Left forelimb (tissue), 1 donor: ENCODE measurements around the gene CCSER1.
"Not testable (repeated sequence)": the region's sequence is repeated elsewhere in the genome, so short reads cannot be mapped to it uniquely, and the experiment has no call there.

Source experiments
- DNase-seq: peaks from one replicate; pipeline ENCODE4 v3.0.0-alpha.2; 2018; ENCODE audit warnings: low spot score

The CCSER1 gene

DNA sequence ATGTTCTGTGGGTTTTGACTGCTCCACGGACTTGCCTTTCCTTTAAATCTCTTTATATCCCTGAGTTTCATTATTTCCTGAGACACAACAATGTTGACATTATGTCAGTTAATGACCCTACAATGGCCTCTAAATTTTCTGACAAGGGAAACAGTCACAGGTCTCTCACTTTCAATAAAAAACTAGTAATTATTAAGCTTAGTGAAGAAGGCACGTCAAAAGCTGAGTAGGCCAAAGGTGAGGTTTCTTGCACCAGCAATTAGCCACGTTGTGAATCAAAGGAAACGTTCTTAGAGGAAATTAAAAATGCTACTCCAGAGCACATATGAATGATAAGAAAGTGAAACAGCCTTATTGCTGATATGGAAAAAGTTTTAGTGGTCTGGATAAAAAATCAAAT lies 1246.4 kb downstream of the CCSER1 start:
- DNase-seq = no peak

DNA sequence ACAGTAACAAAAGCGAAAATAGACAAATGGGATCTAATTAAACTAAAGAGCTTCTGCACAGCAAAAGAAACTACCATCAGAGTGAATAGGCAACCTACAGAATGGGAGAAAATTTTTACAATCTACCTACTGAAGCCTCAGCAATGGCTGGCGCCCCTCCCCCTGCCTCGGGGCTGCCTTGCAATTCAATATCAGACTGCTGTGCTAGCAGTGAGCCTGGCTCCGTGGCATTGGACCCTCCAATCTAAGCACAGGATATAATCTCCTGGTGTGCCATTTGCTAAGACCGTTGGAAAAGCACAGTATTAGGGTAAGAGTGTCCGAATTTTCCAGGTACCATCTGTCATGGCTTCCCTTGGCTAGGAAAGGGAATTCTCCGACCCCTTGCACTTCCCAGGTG lies 1278.2 kb downstream of the CCSER1 start:
- DNase-seq = not testable (repeated sequence)

GRCh38 chr4:91422011-91422410 lies 1294.8 kb downstream of the CCSER1 start:
- no peak for DNase-seq

GRCh38 chr4:91426725-91427124 lies 1299.5 kb downstream of the CCSER1 start:
- DNase-seq = no peak

GRCh38 chr4:91427171-91427570 lies 1300.0 kb downstream of the CCSER1 start:
- DNase-seq = no peak

GRCh38 chr4:91434631-91435030 lies 1307.4 kb downstream of the CCSER1 start:
- DNase-seq = no peak

GRCh38 chr4:91436556-91436955 lies 1309.4 kb downstream of the CCSER1 start:
- no peak for DNase-seq

- DNase-seq = no peak
Measured at GRCh38 chr4:91447168-91447567, 1320.0 kb downstream of the CCSER1 start.

GRCh38 chr4:91448668-91449330 lies 1321.6 kb downstream of the CCSER1 start:
- no peak for DNase-seq

DNA sequence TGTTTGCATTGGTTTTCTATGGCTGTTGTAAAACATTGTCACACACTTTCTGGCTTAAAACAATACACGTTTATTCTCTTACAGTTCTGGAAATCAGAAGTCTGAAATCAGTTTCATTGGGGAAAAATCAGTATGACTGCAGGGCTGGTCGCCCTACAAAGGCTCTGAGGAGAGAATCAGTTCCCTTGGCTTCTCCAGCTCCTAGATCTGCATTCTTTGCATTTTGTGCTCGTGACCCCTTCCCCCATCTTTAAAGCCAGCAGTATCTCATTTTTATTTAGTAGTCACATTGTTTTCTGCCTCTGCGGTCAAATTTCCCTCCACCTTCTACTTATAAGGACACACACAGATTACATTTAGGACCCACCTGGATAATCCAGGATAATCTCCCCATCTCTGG lies 1326.9 kb downstream of the CCSER1 start:
- no peak for DNase-seq

DNA sequence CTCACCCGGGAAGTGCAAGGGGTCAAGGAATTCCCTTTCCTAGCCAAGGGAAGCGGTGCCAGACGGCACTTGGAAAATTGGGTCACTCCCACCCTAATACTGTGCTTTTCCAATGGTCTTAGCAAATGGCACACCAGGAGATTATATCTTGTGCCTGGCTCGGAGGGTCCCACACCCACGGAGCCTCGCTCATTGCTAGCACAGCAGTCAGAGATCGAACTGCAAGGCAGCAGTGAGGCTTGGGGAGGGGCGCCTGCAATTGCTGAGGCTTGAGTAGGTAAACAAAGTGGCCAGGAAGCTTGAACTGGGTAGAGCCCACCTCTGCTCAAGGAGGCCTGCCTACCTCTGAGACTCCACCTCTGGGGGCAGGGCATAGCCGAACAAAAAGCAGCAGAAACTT lies 1335.4 kb downstream of the CCSER1 start:
- not testable (repeated sequence) for DNase-seq

GRCh38 chr4:91470671-91471070 lies 1343.5 kb downstream of the CCSER1 start:
- DNase-seq = no peak

DNA sequence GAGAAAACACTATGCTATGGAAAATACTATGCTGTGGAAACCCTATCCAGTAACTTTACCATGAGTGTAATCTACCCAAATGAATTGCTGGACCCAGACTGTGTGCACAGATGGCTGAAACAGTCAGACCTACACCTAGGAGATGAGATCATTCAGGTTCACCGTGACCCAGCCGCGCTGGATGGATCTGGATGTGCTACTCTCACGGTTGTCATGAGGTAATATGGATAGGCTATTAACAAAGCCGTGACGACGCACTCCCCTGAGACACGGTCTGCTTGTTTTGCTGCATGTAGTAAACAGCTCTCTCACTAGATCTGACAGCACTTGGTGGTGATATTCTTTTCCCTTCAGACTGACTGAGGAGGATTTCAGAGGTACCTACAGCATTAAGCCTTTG lies 1344.1 kb downstream of the CCSER1 start:
- no peak for DNase-seq

DNA sequence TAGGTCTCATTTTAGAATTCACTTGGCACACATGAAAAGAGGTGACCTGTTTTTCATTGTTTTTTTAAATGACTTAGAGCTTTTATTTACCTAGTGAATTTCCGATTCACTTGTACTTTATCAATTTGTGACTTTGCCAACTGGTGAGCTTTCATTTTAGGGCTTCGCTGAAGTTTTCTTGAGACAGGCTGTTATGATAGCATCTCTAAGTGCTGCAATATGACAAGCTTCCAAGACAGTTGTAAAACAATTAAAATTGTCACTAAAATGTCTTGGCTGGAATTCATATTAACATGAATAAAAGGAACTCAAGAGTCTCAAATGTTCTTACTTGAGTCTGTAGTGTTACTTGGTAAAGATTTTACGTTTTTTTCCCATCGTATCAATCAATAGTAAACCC lies 1344.9 kb downstream of the CCSER1 start:
- DNase-seq = no peak

DNA sequence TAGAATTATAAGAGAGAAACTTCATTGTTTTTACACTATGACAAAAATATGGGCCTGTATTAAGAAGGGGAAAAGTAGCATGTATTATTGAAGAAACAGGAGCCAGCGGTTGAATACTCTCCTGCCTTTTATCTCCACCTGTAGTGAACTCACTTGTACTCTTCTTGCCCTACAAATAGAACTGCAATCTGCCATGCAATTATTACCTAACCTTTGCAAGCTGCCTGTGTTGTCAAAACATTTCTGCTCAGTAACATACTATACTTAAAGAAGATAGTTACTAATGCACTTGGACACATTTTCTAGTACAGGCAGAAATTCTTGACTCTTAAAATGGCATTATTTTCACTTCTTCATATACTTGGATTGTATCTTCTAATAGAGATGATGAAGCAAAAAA lies 1358.2 kb downstream of the CCSER1 start:
- DNase-seq = no peak

GRCh38 chr4:91488946-91489345 lies 1361.8 kb downstream of the CCSER1 start:
- DNase-seq = no peak

DNA sequence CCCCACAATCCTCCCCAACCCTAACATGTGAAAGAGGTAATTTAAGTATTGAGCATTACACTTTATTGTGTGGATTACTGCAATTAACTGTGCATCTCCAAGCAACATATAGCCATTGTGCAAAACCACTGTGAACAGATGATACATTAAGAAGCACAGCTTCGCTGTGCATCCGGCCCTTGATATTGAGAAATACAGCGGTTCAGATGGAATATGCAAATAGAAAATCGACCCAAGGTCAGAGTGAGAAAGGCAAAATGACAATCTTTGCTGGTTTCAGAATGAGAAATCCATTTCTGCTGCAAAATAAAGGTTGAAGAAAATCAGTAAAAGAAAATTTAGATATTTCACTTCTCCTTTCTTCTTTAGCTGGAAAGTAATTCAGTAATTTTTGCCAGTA lies 1370.7 kb downstream of the CCSER1 start:
- DNase-seq = no peak

DNA sequence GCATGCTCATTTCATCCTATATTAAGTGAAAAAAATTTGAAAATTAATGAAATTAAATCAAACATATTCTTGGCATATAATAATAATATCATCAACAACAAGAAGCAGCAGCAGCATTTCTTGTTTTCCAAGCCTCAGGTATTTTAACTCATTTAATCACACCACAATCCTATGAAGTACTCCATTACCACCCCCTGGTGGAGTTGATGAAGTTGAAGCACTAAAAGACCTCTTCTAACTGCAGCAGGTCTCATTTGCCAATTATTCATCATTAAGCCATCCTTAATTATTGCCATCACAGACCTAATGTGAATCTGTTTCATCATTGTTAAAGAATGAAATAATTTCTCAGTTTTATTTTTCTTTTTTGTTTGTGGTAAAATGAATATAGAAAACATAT lies 1375.2 kb downstream of the CCSER1 start:
- no peak for DNase-seq

- DNase-seq = no peak
Measured at GRCh38 chr4:91513326-91513725, 1386.1 kb downstream of the CCSER1 start.

DNA sequence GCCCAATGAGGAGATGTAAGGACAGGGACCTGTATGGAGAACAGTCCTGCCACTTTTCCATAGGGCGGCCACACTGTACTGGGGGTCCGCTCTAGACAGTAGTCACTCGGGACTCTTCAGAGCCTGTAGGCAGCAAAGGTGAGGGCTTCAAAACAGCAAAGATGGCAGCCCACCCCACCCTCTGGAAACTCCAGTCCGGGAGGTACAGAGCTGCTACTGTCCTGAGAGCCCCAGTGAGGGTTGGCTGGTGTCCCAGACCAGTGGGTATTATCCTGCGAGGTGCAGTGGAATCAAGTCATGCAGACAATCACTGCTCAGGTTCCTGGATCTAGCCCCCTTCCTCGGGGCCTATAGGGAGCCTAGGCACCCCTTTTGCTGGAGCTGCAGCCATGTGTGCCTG lies 1392.0 kb downstream of the CCSER1 start:
- DNase-seq = no peak

- no peak for DNase-seq
Measured at GRCh38 chr4:91525621-91526020, 1398.4 kb downstream of the CCSER1 start.

DNA sequence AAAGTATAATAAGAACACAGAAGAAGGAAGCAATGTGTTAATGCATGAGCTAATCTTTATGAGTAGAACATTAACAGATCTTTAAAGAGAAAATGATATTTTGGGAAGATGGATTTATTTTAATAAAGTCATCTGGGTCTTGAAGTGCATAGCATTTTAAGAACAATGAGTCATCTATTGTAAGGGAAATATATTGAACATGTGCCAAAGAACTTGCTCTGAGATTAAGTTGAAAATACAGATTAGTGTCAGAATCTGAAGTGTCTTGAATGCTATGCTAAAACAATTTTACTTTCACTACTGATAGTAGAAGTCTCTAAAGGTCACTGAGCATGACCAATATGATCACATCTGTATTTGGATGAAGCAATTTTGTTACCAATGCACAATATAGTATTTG lies 1399.9 kb downstream of the CCSER1 start:
- no peak for DNase-seq

- DNase-seq = no peak
Measured at GRCh38 chr4:91567594-91567993, 1440.4 kb downstream of the CCSER1 start.

GRCh38 chr4:91577864-91578263 lies 1450.7 kb downstream of the CCSER1 start:
- DNase-seq = no peak

DNA sequence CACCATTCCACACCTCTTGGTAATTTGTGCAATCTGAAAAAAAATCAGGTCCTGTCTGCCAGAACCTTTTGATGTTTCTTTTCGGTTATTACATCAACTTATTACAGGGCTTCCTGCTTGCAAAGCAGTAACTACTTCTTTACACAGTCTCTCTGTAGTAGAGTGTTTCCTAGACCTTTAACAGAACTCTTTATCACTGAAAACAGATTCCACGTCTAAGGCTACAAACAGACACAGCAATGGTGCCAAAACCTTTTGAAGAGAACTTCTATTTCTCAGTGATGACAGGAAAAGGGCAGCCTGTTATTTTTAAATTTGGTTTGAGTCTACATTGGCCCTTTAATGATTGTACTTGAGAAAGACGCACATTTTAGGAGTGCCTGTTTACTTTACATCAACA lies 1463.1 kb downstream of the CCSER1 start:
- no peak for DNase-seq
